Common myeloid progenitor, CD34-positive (primary cell): ENCODE results near the gene MYH7.
A peak's percentile ranks its signal among the peaks of the same experiment; 100 is the strongest.

Experiments
- CTCF ChIA-PET: fragments of 350-600 bp; sonication (Branson Sonifier 250); formaldehyde crosslinking; loops from one replicate; lab custom pipeline; 2021; ENCODE audit warnings: antibody characterized with exemption; lab: Charles Lee
- POLR2A ChIA-PET: fragments of 350-600 bp; sonication (Branson Sonifier 250); formaldehyde crosslinking; loops from one replicate; lab custom pipeline; 2021; ENCODE audit warnings: antibody characterized with exemption; lab: Charles Lee
- DNase-seq, 3 donors: peaks; one replicate each; pipeline versions ENCODE4 v3.0.0 to v3.0.0-alpha.2; 2013
- H3K27ac ChIP-seq, 2 experiments: 1 replicate in 1 of 2; 2 replicates in 1 of 2; pipeline ENCODE4 v1.7.0; 2013; ENCODE audit warnings: inconsistent platforms in 2 of 2, low read length in 2 of 2, mild to moderate bottlenecking in 2 of 2, low read depth in 1 of 2, moderate library complexity in 1 of 2; ENCODE audit not compliant: severe bottlenecking in 2 of 2, insufficient read depth in 1 of 2, poor library complexity in 1 of 2
- H3K27me3 ChIP-seq, 5 experiments: replicated peaks in 2 of 5; 1 replicate in 3 of 5; 2 replicates in 2 of 5; pipeline versions ENCODE4 v1.6.1 to v1.7.0; 2013; ENCODE audit warnings: low read length in 4 of 5, mild to moderate bottlenecking in 2 of 5, moderate library complexity in 2 of 5, inconsistent platforms in 1 of 5; ENCODE audit not compliant: insufficient read depth in 5 of 5, control insufficient read depth in 4 of 5
- H3K36me3 ChIP-seq, 4 experiments: 1 replicate in 2 of 4; 2 replicates in 2 of 4; pipeline versions ENCODE4 v1.6.1 to v1.7.0; 2013; ENCODE audit warnings: low read length in 3 of 4, control low read depth in 1 of 4, mild to moderate bottlenecking in 1 of 4; ENCODE audit not compliant: control insufficient read depth in 4 of 4, insufficient read depth in 4 of 4
- H3K4me1 ChIP-seq, 4 experiments: 1 replicate in 3 of 4; 2 replicates in 1 of 4; pipeline versions ENCODE4 v1.6.1 to v1.7.1; 2013; ENCODE audit warnings: low read length in 3 of 4, mild to moderate bottlenecking in 3 of 4, control low read depth in 1 of 4, inconsistent platforms in 1 of 4, moderate library complexity in 1 of 4; ENCODE audit not compliant: control insufficient read depth in 4 of 4, insufficient read depth in 4 of 4; ENCODE audit errors: control extremely low read depth in 1 of 4
- H3K4me3 ChIP-seq, 7 experiments: 1 replicate in 4 of 7; 2 replicates in 3 of 7; pipeline versions ENCODE4 v1.5.1 to v1.7.0; 2013; ENCODE audit warnings: mild to moderate bottlenecking in 7 of 7, low read length in 6 of 7, moderate library complexity in 6 of 7, inconsistent platforms in 2 of 7, low read depth in 2 of 7, control low read depth in 1 of 7; ENCODE audit not compliant: insufficient read depth in 4 of 7, control insufficient read depth in 1 of 7; ENCODE audit errors: extremely low read depth in 1 of 7
- H3K9me3 ChIP-seq, 5 experiments: 1 replicate in 4 of 5; 2 replicates in 1 of 5; pipeline versions ENCODE4 v1.6.1 to v1.7.1; 2013; ENCODE audit warnings: low read length in 4 of 5, mild to moderate bottlenecking in 2 of 5, inconsistent platforms in 1 of 5, low read depth in 1 of 5, moderate library complexity in 1 of 5; ENCODE audit not compliant: control insufficient read depth in 4 of 5, insufficient read depth in 2 of 5; ENCODE audit errors: control extremely low read depth in 1 of 5
- WGBS: methylation state at CpG from one replicate; pipeline ENCODE4 v1.1.5; 2013; ENCODE audit not compliant: insufficient coverage; 5-methylcytosine and 5-hydroxymethylcytosine counted together

Gene MYH7

DNA sequence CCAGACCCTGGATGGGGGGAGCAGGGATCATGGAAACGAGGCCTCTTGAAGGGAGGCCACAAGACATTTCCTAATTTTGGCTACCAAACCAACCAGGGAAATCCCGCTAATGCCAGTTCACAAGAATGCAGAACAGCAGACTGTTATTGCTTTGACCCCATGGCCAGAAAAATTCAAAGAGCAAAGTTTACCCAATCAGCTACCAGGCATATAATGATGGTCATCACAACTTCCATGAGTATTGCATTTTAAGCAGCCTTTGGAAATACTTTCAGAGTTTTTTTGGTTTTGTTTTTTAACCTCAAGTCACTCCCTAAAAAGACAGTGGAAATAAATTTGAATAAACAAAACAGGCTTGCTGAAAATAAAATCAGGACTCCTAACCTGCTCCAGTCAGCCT, 63.0 kb downstream of the MYH7 start, which contains the start of gene IL25:
IL25 (plus strand) TSS at position 301 of the 400 bp plus-strand sequence.
- DNase-seq = no peak
- Histone ChIP-seq H3K9me3 (no peaks in the 10 kb centered on the region), H3K36me3 (no peaks in the 10 kb centered on the region), H3K27me3 (peaks cover 0 to 9% (median 4%) of the 10 kb centered on the region in 5 experiments), H3K27ac (no peak within 1 kb of the TSS), H3K4me1 (peaks cover 0 to 4% (median 2%) of the 10 kb centered on the region in 4 experiments), H3K4me3 (no peak within 1 kb of the TSS)
- WGBS = 100% methylated on average over 2 of the region's 2 CpGs
- ChIA-PET CTCF (interaction anchor here (0.7 to 3.8 kb wide), 4 partner anchors 10 to 109 kb away, joined by 3 to 19 read pairs (median 6); no protein-coding TSS in a partner anchor), POLR2A (no interaction called here)

DNA sequence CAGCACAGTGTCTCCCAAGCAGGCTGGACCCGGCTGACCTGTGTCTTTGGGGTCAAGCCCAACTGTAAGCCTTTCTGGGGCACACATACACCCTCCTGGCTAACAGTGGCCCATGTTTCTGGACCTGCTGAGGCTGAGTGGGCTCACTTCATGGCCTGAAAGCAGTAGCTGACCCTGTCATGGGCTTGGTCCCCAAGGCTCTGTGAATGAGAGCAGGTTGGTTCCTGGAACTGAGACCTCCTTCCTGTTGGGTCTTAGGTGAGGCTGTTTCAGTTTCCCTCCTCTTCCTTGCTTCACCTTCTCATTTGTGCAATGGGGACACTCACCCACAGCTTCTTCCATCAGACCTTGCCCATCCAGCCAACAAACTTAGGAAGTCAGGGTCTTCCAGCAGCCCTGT, 63.6 kb downstream of the MYH7 start:
- Histone ChIP-seq H3K27me3 (peaks cover 2 to 13% (median 10%) of the 10 kb centered on the region in 5 experiments), H3K27ac (no peak overlapping the region), H3K4me1 (no peaks in the 10 kb centered on the region), H3K4me3 (no peak overlapping the region), H3K36me3 (no peaks in the 10 kb centered on the region), H3K9me3 (no peaks in the 10 kb centered on the region)
- CTCF ChIA-PET = interaction anchor here (0.7 to 3.8 kb wide), 4 partner anchors 11 to 108 kb away, joined by 3 to 19 read pairs (median 6); no protein-coding TSS in a partner anchor
- no peak for DNase-seq
- WGBS = no CpG with 5 or more reads among the region's 1 CpG
- POLR2A ChIA-PET = no interaction called here

DNA sequence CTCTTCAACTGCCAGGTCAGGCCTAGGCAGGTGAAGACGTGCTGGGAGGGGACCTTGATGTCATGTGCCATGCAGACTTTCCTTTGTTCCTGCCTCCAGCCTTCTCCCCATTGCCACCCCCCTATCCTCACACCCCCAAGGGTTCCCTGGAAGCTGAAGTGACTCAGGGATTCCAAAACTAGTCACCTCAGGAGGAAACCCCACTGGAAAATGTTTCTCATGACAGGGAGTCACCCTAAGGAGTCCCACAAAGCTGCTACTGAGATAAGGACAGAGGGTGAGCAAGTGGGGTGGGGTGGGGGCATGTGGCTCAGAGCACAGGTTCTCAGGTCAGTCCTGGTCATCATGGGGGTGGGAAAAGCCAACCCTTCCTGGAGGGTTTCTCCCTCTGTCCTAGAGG, 65.2 kb downstream of the MYH7 start:
- Histone ChIP-seq H3K9me3 (no peaks in the 10 kb centered on the region), H3K27ac (no peak overlapping the region), H3K4me1 (peaks cover 0 to 9% (median 4%) of the 10 kb centered on the region in 4 experiments), H3K36me3 (no peaks in the 10 kb centered on the region), H3K27me3 (peaks cover 2 to 29% (median 17%) of the 10 kb centered on the region in 5 experiments), H3K4me3 (no peak overlapping the region)
- WGBS = 60% methylated on average over 1 of the region's 1 CpG
- ChIA-PET POLR2A (no interaction called here), CTCF (interaction anchor here (1.1 to 3.7 kb wide), 9 partner anchors 8 to 43 kb away, joined by 3 to 36 read pairs (median 4); partner anchors contain the start of genes CMTM5 and SLC22A17)
- no peak for DNase-seq

DNA sequence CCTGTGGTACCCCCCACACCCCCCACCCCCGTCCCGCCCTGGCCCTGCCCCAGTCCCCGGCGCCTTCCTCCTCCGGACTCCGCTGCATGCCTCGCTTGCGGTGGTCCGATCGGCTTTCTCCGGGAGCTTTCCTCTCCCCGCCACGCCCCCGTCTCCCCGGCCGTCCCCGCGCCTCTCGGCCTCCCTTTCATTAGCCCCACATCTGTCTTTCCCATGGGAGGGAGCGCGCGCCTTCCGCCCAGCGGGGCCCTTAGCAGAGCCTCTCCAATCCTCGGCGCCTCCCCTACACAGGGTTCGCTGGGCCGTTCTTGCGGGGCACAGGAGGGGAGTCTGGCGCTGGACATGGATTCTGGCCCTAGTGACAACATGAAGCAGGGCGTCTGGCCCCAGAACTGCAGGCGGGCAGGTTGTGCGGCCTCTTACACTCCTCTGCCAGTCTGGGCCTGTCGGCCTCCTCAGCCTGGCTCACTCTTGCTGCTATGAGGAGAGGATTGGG, 69.0 kb downstream of the MYH7 start:
- no peaks in the 10 kb centered on the region for H3K36me3 ChIP-seq
- H3K27me3 ChIP-seq = peaks cover 3 to 57% (median 30%) of the 10 kb centered on the region in 5 experiments
- H3K27ac ChIP-seq = no peak overlapping the region
- H3K9me3 ChIP-seq = no peaks in the 10 kb centered on the region
- WGBS = 84% methylated on average over 34 of the region's 34 CpGs
- H3K4me3 ChIP-seq = no peak overlapping the region
- H3K4me1 ChIP-seq = peaks cover 0 to 17% (median 7%) of the 10 kb centered on the region in 4 experiments
- ChIA-PET CTCF (interaction anchor here (0.7 to 7.1 kb wide), 5 partner anchors 12 to 247 kb away, joined by 3 to 44 read pairs (median 4); partner anchors contain the start of gene CMTM5), POLR2A (no interaction called here)
- no peak for DNase-seq

DNA sequence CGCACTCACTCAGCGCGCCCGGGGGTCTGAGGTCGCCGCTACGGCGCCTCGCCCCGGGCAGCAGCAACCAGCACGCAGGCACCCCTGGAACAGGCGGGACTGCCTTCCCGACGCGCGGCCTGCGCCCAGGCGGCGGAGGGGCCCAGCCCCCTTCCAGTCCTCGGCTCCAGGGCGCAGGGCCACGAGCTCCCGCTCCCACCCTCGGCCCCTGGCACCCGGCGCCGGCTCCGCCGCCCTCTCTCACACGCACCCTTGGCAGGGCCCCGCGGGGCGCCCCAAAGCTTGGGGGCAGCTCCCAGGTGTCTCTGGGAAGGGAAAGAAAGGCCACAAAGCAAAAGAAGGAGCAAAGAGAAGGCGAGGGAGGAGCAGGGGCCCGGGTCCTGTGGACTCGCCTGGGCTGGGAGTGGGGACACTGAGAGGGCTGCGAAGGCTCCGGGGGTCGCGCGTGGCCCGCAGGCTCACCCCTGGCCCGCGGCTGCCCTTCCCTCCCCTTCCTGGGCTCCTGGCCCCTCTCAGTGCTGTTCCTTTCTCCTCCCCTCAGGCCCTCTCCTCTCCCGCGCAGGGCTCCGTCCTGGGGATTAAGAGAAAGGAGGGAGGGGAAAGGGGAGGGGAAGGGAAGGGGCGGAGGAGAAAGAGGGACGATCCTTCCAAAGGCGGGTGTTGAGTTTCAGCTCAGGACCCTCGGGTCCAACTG, 69.6 kb downstream of the MYH7 start:
- Histone ChIP-seq H3K4me1 (peaks cover 0 to 17% (median 7%) of the 10 kb centered on the region in 4 experiments), H3K4me3 (peak overlapping the region in 3 of 7 experiments; percentile 36 to 55 (median 53)), H3K9me3 (no peaks in the 10 kb centered on the region), H3K27me3 (peaks cover 3 to 57% (median 30%) of the 10 kb centered on the region in 5 experiments), H3K36me3 (no peaks in the 10 kb centered on the region), H3K27ac (no peak overlapping the region)
- CTCF ChIA-PET = interaction anchor here (2.1 to 7.1 kb wide), 2 partner anchors 15 to 20 kb away, joined by 4 to 44 read pairs; no protein-coding TSS in a partner anchor
- 0% methylated on average over 12 of the region's 51 CpGs for WGBS
- POLR2A ChIA-PET = no interaction called here
- peak in 1 of 3 donors; percentile 21 for DNase-seq

DNA sequence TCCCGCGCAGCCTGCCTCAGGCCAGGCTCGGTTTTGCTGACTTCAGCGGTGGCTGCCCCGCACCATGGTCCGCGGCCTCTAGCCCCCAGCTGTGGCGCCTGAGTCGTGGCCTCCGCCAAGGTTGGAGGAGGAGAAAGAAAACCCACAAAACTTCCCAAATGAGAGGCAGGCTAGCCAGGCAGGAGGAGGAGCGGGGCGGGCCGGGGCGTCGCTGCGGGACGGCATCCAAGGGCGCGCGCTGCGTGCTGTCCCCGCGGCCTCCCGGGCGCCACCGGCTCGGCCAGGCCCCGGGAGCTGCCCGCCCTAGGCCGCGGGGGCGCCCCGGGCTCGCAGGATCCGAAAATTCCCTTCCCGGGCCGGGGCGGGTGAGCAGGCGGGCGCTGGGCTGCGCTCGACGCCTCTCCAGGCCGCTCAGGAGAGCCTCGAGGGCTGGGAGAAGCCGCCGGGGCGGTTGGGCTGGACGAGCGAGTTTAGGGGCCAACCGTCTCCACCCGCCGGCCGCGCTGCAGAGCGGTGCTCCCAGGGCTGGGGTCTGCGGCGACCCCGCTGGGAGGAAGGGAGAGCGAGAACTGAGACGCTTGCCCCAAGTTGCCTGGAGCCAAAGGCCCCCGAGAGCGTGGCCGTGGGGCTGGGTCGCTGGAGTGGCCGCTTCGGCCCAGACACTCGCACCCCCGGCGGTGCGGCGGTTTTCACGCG, 70.3 kb downstream of the MYH7 start, which contains the start of gene EFS:
EFS (minus strand) TSS at position 137 of the 696 bp plus-strand sequence. CDS start 147 bp downstream, outside the sequence.
- CTCF ChIA-PET = interaction anchor here (2.1 to 7.1 kb wide), 2 partner anchors 16 to 19 kb away, joined by 4 to 44 read pairs; no protein-coding TSS in a partner anchor
- 1% methylated on average over 72 of the region's 74 CpGs for WGBS
- Histone ChIP-seq H3K36me3 (no peaks in the 10 kb centered on the region), H3K4me3 (peak within 1 kb of the TSS in 4 of 7 experiments; percentile 10 to 55 (median 44)), H3K27me3 (peaks cover 3 to 57% (median 31%) of the 10 kb centered on the region in 5 experiments), H3K9me3 (no peaks in the 10 kb centered on the region), H3K4me1 (peaks cover 0 to 17% (median 7%) of the 10 kb centered on the region in 4 experiments), H3K27ac (no peak within 1 kb of the TSS)
- POLR2A ChIA-PET = no interaction called here
- DNase-seq = peak in 1 of 3 donors; percentile 30
